Neuronal stem cell (in vitro differentiated cells): ENCODE measurements around the gene EHHADH.

Experiments used
- DNase-seq: peaks from one replicate; pipeline ENCODE4 v3.0.0-alpha.2; 2013; ENCODE audit warnings: low spot score
- H2AFZ ChIP-seq: one replicate; pipeline ENCODE4 v1.6.1; 2013; ENCODE audit warnings: mild to moderate bottlenecking, low read length, inconsistent platforms
- H2AK5ac ChIP-seq: 2 replicates; pipeline ENCODE4 v1.6.1; 2013; ENCODE audit warnings: low read depth, mild to moderate bottlenecking, inconsistent platforms, low read length, moderate library complexity, mixed read lengths
- H2BK120ac ChIP-seq: 2 replicates; pipeline ENCODE4 v1.6.1; 2013; ENCODE audit warnings: low read depth, mild to moderate bottlenecking, inconsistent platforms, low read length, moderate library complexity, mixed read lengths
- H2BK12ac ChIP-seq: one replicate; pipeline ENCODE4 v1.6.1; 2013; ENCODE audit warnings: low read length, inconsistent platforms
- H2BK15ac ChIP-seq: 2 replicates; pipeline ENCODE4 v1.6.1; 2013; ENCODE audit warnings: mild to moderate bottlenecking, low read length, inconsistent platforms, mixed read lengths
- H2BK5ac ChIP-seq: one replicate; pipeline ENCODE4 v1.6.1; 2013; ENCODE audit warnings: inconsistent platforms, mild to moderate bottlenecking, low read length, moderate library complexity
- H3K14ac ChIP-seq: one replicate; pipeline ENCODE4 v1.6.1; 2013; ENCODE audit warnings: low read length, inconsistent platforms
- H3K18ac ChIP-seq: 2 replicates; pipeline ENCODE4 v1.6.1; 2013; ENCODE audit warnings: low read length, inconsistent platforms
- H3K23ac ChIP-seq: 2 replicates; pipeline ENCODE4 v1.6.1; 2013; ENCODE audit warnings: low read depth, mild to moderate bottlenecking, mixed read lengths, low read length, inconsistent platforms; ENCODE audit not compliant: poor library complexity
- H3K27ac ChIP-seq: replicated peaks from 3 replicates; pipeline ENCODE4 v1.5.1; 2013; ENCODE audit warnings: low read length, inconsistent platforms
- H3K27me3 ChIP-seq, 3 experiments: 2 replicates each; pipeline ENCODE4 v1.6.1; 2013; ENCODE audit warnings: low read length in 3 of 3, mild to moderate bottlenecking in 2 of 3, inconsistent platforms in 1 of 3, low read depth in 1 of 3, mixed read lengths in 1 of 3, moderate library complexity in 1 of 3; ENCODE audit not compliant: control insufficient read depth in 3 of 3, insufficient read depth in 3 of 3
- H3K36me3 ChIP-seq, 2 donors: replicated peaks in 1 of 2; 2 replicates each; pipeline ENCODE4 v1.6.1; 2013; ENCODE audit warnings: low read length in 2 of 2; ENCODE audit not compliant: control insufficient read depth in 2 of 2, insufficient read depth in 2 of 2
- H3K4ac ChIP-seq: 2 replicates; pipeline ENCODE4 v1.6.1; 2013; ENCODE audit warnings: inconsistent platforms, mild to moderate bottlenecking, low read length, moderate library complexity
- H3K4me1 ChIP-seq, 2 donors: 1 replicate in 1 of 2; 2 replicates in 1 of 2; pipeline ENCODE4 v1.6.1; 2013; ENCODE audit warnings: low read length in 2 of 2, low read depth in 1 of 2; ENCODE audit not compliant: control insufficient read depth in 2 of 2, insufficient read depth in 1 of 2
- H3K4me2 ChIP-seq: one replicate; pipeline ENCODE4 v1.6.1; 2013; ENCODE audit warnings: mild to moderate bottlenecking, low read length, inconsistent platforms; ENCODE audit not compliant: insufficient read depth, poor library complexity, severe bottlenecking
- H3K4me3 ChIP-seq, 2 donors: 2 replicates each; pipeline ENCODE4 v1.5.1; 2013; ENCODE audit warnings: low read length in 2 of 2, mild to moderate bottlenecking in 2 of 2, inconsistent platforms in 1 of 2, moderate library complexity in 1 of 2
- H3K79me1 ChIP-seq: one replicate; pipeline ENCODE4 v1.6.1; 2013; ENCODE audit warnings: low read depth, mild to moderate bottlenecking, inconsistent platforms, low read length, moderate library complexity
- H3K9ac ChIP-seq: one replicate; pipeline ENCODE4 v1.6.1; 2013; ENCODE audit warnings: mild to moderate bottlenecking, low read depth, low read length, inconsistent platforms; ENCODE audit not compliant: poor library complexity
- H3K9me3 ChIP-seq, 2 donors: replicated peaks in 1 of 2; 2 replicates each; pipeline versions ENCODE3 to v1.6.1; 2013; ENCODE audit warnings: low read length in 2 of 2, mild to moderate bottlenecking in 2 of 2, inconsistent platforms in 1 of 2, low read depth in 1 of 2, mixed read lengths in 1 of 2, moderate library complexity in 1 of 2; ENCODE audit not compliant: control insufficient read depth in 2 of 2, insufficient read depth in 1 of 2
- H4K8ac ChIP-seq: one replicate; pipeline ENCODE4 v1.6.1; 2013; ENCODE audit warnings: low read depth, mild to moderate bottlenecking, inconsistent platforms, low read length, moderate library complexity
- H4K91ac ChIP-seq: one replicate; pipeline ENCODE4 v1.6.1; 2013; ENCODE audit warnings: low read length, low read depth, mild to moderate bottlenecking, inconsistent platforms; ENCODE audit not compliant: poor library complexity
- WGBS, 2 donors: extraction: QIAGEN DNeasy Blood & Tissue Kit; methylation state at CpG; one replicate each; pipeline ENCODE4 v1.1.7; 2013; ENCODE audit warnings: missing lambda C conversion rate in 2 of 2, mixed read lengths in 1 of 2; ENCODE audit not compliant: insufficient read length in 2 of 2, insufficient replicate concordance in 1 of 2; ENCODE audit errors: extremely low coverage in 2 of 2; 5-methylcytosine and 5-hydroxymethylcytosine counted together

The EHHADH gene

GRCh38 chr3:185270262-185270955 is 16.6 kb upstream of the EHHADH start:
- no peak overlapping the region for H3K14ac ChIP-seq
- peaks cover 0 to 4% of the 10 kb centered on the region in 2 donors for H3K4me1 ChIP-seq
- no peak overlapping the region for H3K4me3 ChIP-seq
- H3K36me3 ChIP-seq = no peaks in the 10 kb centered on the region
- H3K27ac ChIP-seq = no peak overlapping the region
- H3K18ac ChIP-seq = no peak overlapping the region
- no peak overlapping the region for H2BK5ac ChIP-seq
- H3K79me1 ChIP-seq = no peaks in the 10 kb centered on the region
- H3K23ac ChIP-seq = no peak overlapping the region
- DNase-seq = no peak
- no peaks in the 10 kb centered on the region for H3K27me3 ChIP-seq
- H3K9me3 ChIP-seq = no peaks in the 10 kb centered on the region
- WGBS, 2 donors = no CpG with 5 or more reads among the region's 4 CpGs
- H3K4ac ChIP-seq = no peak overlapping the region
- H4K8ac ChIP-seq = no peak overlapping the region
- H2AFZ ChIP-seq = peak overlapping the region; percentile 41
- H2BK12ac ChIP-seq = no peak overlapping the region
- H2AK5ac ChIP-seq = no peak overlapping the region
- no peak overlapping the region for H2BK15ac ChIP-seq
- no peak overlapping the region for H2BK120ac ChIP-seq
- H3K9ac ChIP-seq = no peak overlapping the region
- H3K4me2 ChIP-seq = no peak overlapping the region
- no peak overlapping the region for H4K91ac ChIP-seq

GRCh38 chr3:185268194-185268962 is 14.5 kb upstream of the EHHADH start:
- no CpG with 5 or more reads among the region's 2 CpGs for WGBS, 2 donors
- no peak overlapping the region for H3K4me3 ChIP-seq
- no peak overlapping the region for H3K27ac ChIP-seq

GRCh38 chr3:185267193-185267592 is 13.3 kb upstream of the EHHADH start:
- Histone ChIP-seq H3K9me3 (no peaks in the 10 kb centered on the region), H3K18ac (no peak overlapping the region), H2BK15ac (no peak overlapping the region), H2AK5ac (no peak overlapping the region), H4K91ac (no peak overlapping the region), H3K4ac (no peak overlapping the region), H3K79me1 (no peaks in the 10 kb centered on the region), H2BK120ac (no peak overlapping the region), H3K4me1 (peaks cover 0 to 4% of the 10 kb centered on the region in 2 donors), H3K14ac (no peak overlapping the region), H3K4me3 (no peak overlapping the region), H2BK12ac (no peak overlapping the region), H3K27me3 (no peaks in the 10 kb centered on the region), H4K8ac (no peak overlapping the region), H3K9ac (no peak overlapping the region), H2BK5ac (no peak overlapping the region), H2AFZ (no peak overlapping the region), H3K4me2 (no peak overlapping the region), H3K27ac (no peak overlapping the region), H3K36me3 (no peaks in the 10 kb centered on the region), H3K23ac (no peak overlapping the region)
- no CpG with 5 or more reads among the region's 3 CpGs for WGBS, 2 donors
- DNase-seq = no peak

More at GRCh38 chr3:185268194-185268962, 14.5 kb upstream of the EHHADH start:
- Histone ChIP-seq H3K9ac (no peak overlapping the region), H2AK5ac (no peak overlapping the region), H3K9me3 (no peaks in the 10 kb centered on the region), H3K36me3 (no peaks in the 10 kb centered on the region), H4K8ac (no peak overlapping the region), H3K18ac (no peak overlapping the region), H3K23ac (no peak overlapping the region), H2BK12ac (no peak overlapping the region), H2BK120ac (no peak overlapping the region), H4K91ac (no peak overlapping the region), H2BK15ac (no peak overlapping the region), H2AFZ (no peak overlapping the region), H3K27me3 (no peaks in the 10 kb centered on the region), H3K4ac (no peak overlapping the region), H3K4me2 (no peak overlapping the region), H2BK5ac (no peak overlapping the region), H3K79me1 (no peaks in the 10 kb centered on the region), H3K14ac (no peak overlapping the region), H3K4me1 (peaks cover 0 to 4% of the 10 kb centered on the region in 2 donors)
- no peak for DNase-seq

- Histone ChIP-seq H3K14ac (no peak overlapping the region), H3K27me3 (no peaks in the 10 kb centered on the region), H2BK120ac (no peak overlapping the region), H3K4ac (no peak overlapping the region), H3K18ac (no peak overlapping the region), H3K23ac (no peak overlapping the region), H3K4me1 (peaks cover 0 to 1% of the 10 kb centered on the region in 2 donors), H3K4me3 (no peak overlapping the region), H2BK15ac (no peak overlapping the region), H3K9ac (no peak overlapping the region), H2BK5ac (no peak overlapping the region), H3K27ac (no peak overlapping the region), H3K4me2 (no peak overlapping the region), H2AFZ (no peak overlapping the region), H3K79me1 (no peaks in the 10 kb centered on the region), H3K9me3 (no peaks in the 10 kb centered on the region), H4K91ac (no peak overlapping the region), H2AK5ac (peak overlapping the region; percentile 25), H3K36me3 (no peaks in the 10 kb centered on the region), H2BK12ac (no peak overlapping the region), H4K8ac (no peak overlapping the region)
- DNase-seq = no peak
- WGBS, 2 donors = no CpG with 5 or more reads among the region's 25 CpGs
These were observed 11.2 kb upstream of the EHHADH start for GRCh38 chr3:185264849-185265553.
